Testis (tissue), 2 donors: ENCODE data around the gene CYREN.
"Not testable (repeated sequence)": the region's sequence is repeated elsewhere in the genome, so short reads cannot be mapped to it uniquely, and the experiment has no call there.

Source experiments
- CTCF ChIP-seq, 3 experiments: fragments of 450-650 bp in 2 of 3; fragments of 200-600 bp in 1 of 3; sonication (generic) in 1 of 3; IDR thresholded peaks; one replicate each; pipeline ENCODE4 v1.5.1; 2016 to 2019; ENCODE audit warnings: antibody characterized with exemption in 3 of 3, mild to moderate bottlenecking in 2 of 3, moderate library complexity in 1 of 3
- POLR2A ChIP-seq: fragments of 450-650 bp; IDR thresholded peaks from one replicate; pipeline ENCODE4 v1.6.1; 2017; ENCODE audit warnings: antibody characterized with exemption, mild to moderate bottlenecking, moderate library complexity

- peak in 1 of 3 experiments; percentile 29 for TF ChIP-seq CTCF (IDR thresholded peaks at IDR 0.05)
- not testable (repeated sequence) for TF ChIP-seq POLR2A
These were observed 533 bp upstream of the CYREN start for GRCh38 chr7:135170998-135171481.
